RWPE2 (cell line): ENCODE measurements around the gene SNX10.

Source experiments
- ATAC-seq: fragments of 200-7000 bp; cut with Tn5 transposase; 3 replicates; pipeline ENCODE4 v1.9.1; 2021; ENCODE audit warnings: low read depth
- DNase-seq: peaks from one replicate; pipeline ENCODE4 v3.0.0-alpha.2; 2020; ENCODE audit warnings: low spot score
- H3K27ac ChIP-seq: fragments of 450-650 bp; 2 replicates; pipeline ENCODE4 v1.5.1; 2017; ENCODE audit warnings: mild to moderate bottlenecking; ENCODE audit not compliant: poor library complexity, severe bottlenecking
- H3K27me3 ChIP-seq: fragments of 250-450 bp; sonication (Bioruptor Pico); 2 replicates; pipeline ENCODE4 v1.5.1; 2021; ENCODE audit warnings: mild to moderate bottlenecking, moderate library complexity; ENCODE audit not compliant: insufficient read depth, poor library complexity, severe bottlenecking
- H3K36me3 ChIP-seq: fragments of 250-450 bp; sonication (Bioruptor Pico); 2 replicates; pipeline ENCODE4 v1.5.1; 2020; ENCODE audit warnings: low read depth, mild to moderate bottlenecking, moderate library complexity
- H3K4me1 ChIP-seq: fragments of 250-450 bp; sonication (Bioruptor Pico); 2 replicates; pipeline ENCODE4 v1.5.1; 2021; ENCODE audit warnings: mild to moderate bottlenecking, moderate library complexity; ENCODE audit not compliant: insufficient read depth, poor library complexity, severe bottlenecking
- H3K4me3 ChIP-seq: fragments of 250-450 bp; sonication (Bioruptor Pico); 2 replicates; pipeline ENCODE4 v1.5.1; 2021; ENCODE audit warnings: mild to moderate bottlenecking, moderate library complexity; ENCODE audit not compliant: severe bottlenecking
- H3K9me3 ChIP-seq: fragments of 250-450 bp; sonication (Bioruptor Pico); 2 replicates; pipeline ENCODE4 v1.5.1; 2021; ENCODE audit warnings: mild to moderate bottlenecking, moderate library complexity; ENCODE audit not compliant: severe bottlenecking
- TF ChIP-seq, protein P1 (sequence below): fragments of 450-650 bp; IDR thresholded peaks from one replicate; pipeline ENCODE4 v1.5.1; 2017; ENCODE audit warnings: mild to moderate bottlenecking, moderate library complexity; ENCODE audit not compliant: poor library complexity, severe bottlenecking

SNX10 gene

DNA sequence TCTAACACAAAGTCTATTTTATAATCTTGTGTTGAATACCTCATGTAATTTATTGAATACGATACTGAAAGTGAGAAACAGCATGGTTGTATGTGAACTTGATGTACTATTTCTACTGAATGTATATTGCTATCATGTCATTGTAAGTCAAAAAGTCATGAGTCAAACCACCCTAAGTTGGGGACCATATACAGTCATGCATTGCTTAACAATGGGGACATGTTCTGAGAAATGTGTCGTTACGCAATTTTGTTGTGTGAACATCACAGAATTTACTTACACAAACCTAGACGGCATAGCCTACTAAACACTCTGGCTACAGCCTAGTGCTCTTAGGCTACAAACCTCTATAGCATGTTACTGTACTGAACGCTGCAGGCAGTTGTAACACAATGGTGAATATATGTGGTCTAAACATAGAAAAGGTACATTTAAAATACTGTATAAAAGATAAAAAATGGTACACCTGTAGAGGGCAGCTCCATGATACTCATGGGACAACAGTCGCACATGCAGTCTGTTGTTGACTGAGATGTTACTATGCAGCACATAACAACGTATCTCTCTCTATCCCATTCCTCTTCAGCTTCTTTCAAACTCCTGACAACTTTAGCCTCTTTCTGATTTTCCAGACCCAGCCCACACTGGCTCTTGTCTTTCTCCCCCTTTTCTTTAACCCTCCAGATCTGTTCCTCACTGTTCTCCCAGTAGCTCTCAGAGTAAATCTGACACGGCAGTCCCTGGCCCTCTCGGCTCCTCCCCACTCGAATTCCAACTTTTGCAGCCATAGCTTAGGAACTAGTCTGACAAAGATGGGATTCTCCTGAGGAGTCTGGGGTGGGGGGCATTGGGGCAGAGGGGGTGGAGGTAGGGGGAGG, 90.1 kb downstream of the SNX10 start:
- H3K4me3 ChIP-seq = no peak overlapping the region
- peaks cover 26% of the 10 kb centered on the region for H3K27me3 ChIP-seq
- DNase-seq (no peak), ATAC-seq (no peak)
- TF ChIP-seq, protein P1, sequence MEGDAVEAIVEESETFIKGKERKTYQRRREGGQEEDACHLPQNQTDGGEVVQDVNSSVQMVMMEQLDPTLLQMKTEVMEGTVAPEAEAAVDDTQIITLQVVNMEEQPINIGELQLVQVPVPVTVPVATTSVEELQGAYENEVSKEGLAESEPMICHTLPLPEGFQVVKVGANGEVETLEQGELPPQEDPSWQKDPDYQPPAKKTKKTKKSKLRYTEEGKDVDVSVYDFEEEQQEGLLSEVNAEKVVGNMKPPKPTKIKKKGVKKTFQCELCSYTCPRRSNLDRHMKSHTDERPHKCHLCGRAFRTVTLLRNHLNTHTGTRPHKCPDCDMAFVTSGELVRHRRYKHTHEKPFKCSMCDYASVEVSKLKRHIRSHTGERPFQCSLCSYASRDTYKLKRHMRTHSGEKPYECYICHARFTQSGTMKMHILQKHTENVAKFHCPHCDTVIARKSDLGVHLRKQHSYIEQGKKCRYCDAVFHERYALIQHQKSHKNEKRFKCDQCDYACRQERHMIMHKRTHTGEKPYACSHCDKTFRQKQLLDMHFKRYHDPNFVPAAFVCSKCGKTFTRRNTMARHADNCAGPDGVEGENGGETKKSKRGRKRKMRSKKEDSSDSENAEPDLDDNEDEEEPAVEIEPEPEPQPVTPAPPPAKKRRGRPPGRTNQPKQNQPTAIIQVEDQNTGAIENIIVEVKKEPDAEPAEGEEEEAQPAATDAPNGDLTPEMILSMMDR = no peak
- no peaks in the 10 kb centered on the region for H3K9me3 ChIP-seq
- no peaks in the 10 kb centered on the region for H3K36me3 ChIP-seq
- H3K27ac ChIP-seq = no peak overlapping the region
- no peaks in the 10 kb centered on the region for H3K4me1 ChIP-seq

DNA sequence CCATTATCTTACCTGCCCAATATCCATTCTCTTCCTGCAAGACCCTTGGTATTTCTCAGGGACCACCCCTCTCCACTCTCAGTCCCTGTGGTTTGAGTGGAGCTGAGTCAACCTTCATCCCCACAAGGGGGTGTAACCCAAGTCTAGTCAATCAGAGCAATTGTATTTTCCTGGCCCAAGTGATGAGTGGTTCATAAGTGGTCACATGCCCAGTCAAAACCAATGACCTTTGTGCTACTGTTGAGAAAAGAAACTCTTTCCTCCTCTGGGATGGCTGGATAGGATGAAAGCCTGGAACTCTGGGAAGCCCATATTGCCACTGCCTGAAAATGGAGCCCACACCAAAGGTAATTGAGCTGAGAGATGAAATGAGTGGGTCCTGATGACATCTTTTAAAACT, 93.6 kb downstream of the SNX10 start:
- DNase-seq = no peak
- H3K4me1 ChIP-seq = no peaks in the 10 kb centered on the region
- no peak overlapping the region for H3K4me3 ChIP-seq
- H3K9me3 ChIP-seq = no peaks in the 10 kb centered on the region
- H3K27me3 ChIP-seq = peaks cover 34% of the 10 kb centered on the region
- H3K27ac ChIP-seq = no peak overlapping the region
- ATAC-seq = no peak
- TF ChIP-seq, protein P1 = no peak
- no peaks in the 10 kb centered on the region for H3K36me3 ChIP-seq

DNA sequence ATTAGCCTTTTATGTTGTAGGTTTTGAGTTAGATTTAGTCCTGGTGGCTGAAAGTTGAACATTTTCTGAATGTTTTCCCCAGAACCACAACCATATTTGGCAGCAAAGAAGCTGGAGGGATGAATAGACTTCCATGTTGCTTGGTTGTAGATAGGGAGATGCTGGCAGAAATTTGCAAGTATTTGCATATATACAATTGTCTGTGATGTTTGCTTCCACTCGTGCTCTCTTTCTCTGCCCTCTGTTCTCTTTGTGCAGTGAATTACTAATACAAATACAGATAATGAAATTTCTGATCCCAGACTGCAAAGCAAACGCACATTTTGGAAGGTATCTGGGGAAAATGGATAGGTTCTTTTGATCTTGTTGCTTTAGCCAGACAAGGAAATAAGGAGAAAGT, 96.1 kb downstream of the SNX10 start:
- H3K4me3 ChIP-seq = no peak overlapping the region
- H3K27me3 ChIP-seq = peaks cover 54% of the 10 kb centered on the region
- TF ChIP-seq, protein P1 = no peak
- H3K4me1 ChIP-seq = no peaks in the 10 kb centered on the region
- no peak for DNase-seq
- ATAC-seq = no peak
- no peak overlapping the region for H3K27ac ChIP-seq
- H3K36me3 ChIP-seq = no peaks in the 10 kb centered on the region
- H3K9me3 ChIP-seq = no peaks in the 10 kb centered on the region

DNA sequence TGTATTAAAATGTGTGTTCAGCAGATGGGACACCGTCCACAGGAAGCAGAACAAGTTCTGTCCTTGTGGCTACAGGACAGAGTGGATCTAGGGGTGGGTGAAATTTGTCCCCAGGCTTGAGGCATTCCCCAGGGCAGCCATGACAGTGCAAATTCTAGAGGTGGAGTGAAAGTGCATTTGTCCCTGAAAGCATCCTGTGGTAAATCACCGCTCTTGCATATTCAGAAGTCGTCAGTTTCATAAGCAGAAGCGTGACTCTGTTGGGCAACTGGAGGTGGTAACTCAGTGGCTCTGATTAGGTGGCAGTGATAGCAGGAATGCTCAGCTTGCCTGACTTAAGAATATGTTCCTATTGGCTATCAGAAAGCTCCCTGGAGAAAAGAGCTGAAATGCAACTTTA, 96.6 kb downstream of the SNX10 start:
- H3K9me3 ChIP-seq = no peaks in the 10 kb centered on the region
- ATAC-seq = no peak

More for the DNA sequence above, 96.6 kb downstream of the SNX10 start:
- TF ChIP-seq, protein P1 = no peak
- no peak for DNase-seq
- no peaks in the 10 kb centered on the region for H3K4me1 ChIP-seq
- no peak overlapping the region for H3K27ac ChIP-seq
- peaks cover 59% of the 10 kb centered on the region for H3K27me3 ChIP-seq
- no peaks in the 10 kb centered on the region for H3K36me3 ChIP-seq
- H3K4me3 ChIP-seq = no peak overlapping the region
